Stimulated activated CD4-positive, alpha-beta T cell treated with anti-CD3 and anti-CD28 coated beads, Interleukin-1b, Interleukin-23, amount 100 ng/mL, for 24 hours (primary cell): ENCODE data around the gene CAPG.
"Not testable (repeated sequence)": the region's sequence is repeated elsewhere in the genome, so short reads cannot be mapped to it uniquely, and the experiment has no call there.

Source experiments
- DNase-seq, 4 experiments: peaks; one replicate each; pipeline ENCODE4 v3.0.0-alpha.2; 2020; ENCODE audit warnings: low read depth in 4 of 4, low spot score in 1 of 4

Gene CAPG

DNA sequence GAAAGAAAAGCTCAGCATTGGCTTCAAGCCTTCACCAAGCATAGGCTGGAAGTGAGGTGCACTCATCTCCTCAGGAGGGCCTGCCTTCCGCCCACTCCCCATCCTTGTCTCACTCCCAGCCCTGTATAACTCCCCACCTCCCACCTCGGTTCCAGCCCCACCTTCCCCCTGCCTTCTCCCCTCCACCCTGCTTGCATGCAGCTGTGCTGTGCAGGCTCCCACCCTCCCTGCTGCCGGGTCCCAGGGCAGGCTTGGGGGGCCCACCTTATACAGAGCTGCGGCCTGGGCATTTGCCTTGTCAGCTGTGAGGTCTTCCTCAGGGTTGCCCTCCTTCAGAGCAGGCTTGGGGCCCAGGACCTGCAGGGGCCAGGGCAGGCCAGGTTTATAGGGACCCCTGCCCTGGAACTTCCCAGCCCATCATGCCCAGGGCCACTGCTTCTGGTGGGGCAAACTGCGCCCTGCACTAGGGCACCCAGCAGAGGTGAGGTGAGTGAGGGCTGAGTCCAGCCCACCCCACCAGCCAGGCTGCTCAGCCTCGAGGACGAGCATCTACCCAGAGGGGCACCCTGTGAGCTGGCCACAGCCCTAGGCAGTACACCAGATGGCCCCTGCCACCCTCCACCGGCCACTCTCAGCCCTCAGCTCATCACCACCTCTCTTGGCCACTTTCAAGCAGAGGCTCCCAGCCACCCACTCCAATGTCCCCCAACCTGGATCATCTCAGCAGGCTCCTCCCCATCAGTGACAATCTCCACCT, 11.6 kb downstream of the CAPG start:
- no peak for DNase-seq

DNA sequence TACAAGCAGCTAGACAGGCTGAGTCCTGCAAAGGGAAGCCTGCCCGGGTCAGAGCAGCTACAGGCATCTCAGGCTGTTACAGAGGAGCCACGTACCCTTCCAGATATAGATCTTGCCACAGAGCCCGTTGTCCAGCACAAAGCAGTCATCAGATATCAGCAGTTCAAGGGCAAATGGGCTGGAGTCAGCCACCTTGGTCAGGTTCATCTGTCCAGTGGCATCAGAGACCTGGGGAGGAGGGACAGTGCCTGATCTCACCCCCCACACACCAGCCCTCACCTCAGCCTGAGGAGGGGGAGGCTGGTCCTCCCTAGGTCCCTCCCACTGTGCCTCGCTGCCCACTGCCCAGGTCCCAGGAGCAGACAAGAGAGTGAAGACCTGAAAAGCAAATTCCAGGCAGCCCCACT, 12.2 kb downstream of the CAPG start:
- no peak for DNase-seq

DNA sequence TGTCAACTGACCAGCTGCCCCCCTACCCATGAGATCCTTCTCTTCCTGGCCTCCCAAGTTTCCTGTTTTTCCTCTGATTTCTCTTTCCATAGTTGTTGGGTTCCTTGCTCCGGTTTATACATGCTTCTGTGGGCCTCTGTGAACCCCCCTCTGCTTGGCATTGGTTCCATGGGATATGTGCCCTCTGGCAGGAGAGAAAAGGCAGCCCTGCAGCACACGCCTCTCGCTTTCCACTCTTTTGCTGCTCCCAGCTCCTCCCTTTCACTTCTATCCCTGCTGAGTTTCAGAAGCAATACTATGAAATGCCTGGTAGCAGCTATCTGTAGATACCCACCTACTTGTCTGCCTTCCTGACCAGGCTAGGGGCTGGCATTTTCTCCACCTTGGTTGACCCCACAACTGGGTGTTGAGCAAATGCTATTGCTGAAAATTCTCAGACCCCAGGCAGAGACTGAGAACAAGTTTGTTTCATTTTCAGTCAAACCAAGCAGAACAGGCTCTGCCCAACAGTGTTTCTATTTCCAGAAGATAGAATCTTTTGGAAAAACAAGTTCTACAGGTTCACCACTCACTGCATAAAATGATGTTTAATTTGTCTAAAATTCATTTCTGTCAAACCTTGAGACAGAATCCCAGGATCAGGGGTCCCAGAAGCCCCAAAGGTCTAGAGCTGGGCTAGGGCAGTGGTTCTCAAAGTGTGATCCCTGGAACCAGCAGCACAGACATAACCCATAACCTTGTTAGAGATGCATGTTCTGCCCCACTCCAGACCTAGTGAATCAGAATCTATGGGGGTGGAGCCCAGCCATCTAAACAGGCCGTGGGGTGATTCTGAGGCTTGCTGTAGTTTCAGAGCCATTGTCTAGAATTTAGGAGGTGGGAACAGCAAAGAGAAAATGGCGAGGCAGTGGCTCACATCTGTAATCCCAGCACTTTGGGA, 13.4 kb downstream of the CAPG start:
- DNase-seq, result no peak

DNA sequence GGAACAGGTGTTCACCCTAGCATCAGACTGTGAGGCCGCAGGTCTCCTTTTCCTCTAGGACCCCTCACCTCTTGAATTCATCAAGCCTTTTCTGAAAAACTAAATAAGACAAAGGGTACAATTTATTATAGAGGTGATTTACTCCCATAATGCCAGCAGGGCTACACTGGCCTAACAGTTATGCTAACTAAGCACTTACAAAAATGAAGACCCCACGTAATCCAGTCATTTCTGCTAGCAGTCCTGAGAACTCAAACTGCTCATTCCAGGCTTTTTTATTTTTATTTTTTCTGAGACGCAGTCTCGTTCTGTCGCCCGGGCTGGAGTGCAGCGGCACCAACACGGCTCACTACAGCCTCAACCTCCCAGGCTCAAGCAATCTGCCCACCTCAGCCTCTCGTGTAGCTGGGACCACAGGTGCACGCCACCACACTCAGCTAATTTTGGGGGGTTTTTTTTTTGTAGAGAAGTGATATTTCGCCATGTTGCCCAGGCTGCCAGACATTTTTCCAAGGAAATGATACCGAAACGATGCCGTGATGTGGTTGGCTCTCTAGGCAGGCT, 14.2 kb downstream of the CAPG start:
- no peak for DNase-seq

DNA sequence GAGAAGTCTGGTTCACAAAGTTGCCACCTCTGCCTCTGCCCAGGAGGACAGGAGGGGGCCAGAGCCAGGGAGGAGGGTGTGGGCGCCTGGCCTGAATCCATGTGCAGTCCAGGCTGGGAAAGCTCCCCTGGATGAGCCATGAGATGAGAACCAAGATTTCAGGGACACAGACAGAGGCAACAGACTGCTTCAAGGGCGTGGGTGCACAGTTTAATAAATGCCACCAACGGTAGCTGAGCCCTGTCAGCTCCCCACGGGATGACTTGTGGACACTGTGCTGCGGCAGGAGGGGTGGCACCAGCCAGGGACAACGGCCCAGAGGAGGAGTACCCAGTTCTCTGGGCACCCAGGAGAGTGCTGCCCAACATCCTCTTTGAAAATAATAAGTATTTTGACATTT, 15.2 kb downstream of the CAPG start:
- no peak for DNase-seq

DNA sequence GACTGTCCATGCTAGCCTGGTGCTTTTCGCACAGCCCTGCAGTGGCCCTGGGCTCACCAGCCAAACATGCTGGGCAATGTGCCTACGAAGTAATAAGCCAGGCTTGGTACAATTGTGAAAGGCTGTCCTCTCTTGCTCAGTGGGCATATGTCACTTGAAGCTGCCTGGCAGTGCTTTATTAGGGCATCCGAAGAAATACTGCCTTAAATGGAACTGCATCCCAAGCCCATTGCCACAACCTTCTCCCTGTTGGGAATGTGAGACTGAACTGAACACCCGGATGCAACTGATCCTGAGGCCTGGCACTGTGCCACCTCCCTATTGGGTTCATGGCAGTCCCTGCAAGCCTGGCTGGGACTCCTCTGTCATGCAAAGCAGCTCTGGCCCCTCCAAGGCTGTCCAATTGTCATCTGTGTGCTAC, 15.9 kb downstream of the CAPG start:
- no peak for DNase-seq

DNA sequence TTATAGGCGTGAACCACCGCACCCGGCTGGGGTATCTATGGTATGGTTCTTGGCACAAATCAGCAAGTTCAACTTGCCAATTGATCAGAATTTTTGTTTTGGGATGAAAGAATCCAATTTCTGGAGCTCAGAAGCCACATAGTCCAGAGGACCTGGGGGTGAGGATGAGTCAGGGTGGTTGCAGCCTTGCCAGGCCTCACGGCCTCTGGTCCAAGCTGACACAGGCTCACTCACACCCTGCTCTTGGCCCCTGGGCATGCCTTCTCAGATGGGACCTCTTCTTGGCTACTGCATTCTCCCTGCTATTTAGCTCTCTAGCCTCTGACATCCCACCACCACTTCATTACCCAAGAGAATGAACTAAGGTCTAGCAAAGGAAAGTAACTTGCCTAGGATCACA, 16.3 kb downstream of the CAPG start:
- no peak for DNase-seq

DNA sequence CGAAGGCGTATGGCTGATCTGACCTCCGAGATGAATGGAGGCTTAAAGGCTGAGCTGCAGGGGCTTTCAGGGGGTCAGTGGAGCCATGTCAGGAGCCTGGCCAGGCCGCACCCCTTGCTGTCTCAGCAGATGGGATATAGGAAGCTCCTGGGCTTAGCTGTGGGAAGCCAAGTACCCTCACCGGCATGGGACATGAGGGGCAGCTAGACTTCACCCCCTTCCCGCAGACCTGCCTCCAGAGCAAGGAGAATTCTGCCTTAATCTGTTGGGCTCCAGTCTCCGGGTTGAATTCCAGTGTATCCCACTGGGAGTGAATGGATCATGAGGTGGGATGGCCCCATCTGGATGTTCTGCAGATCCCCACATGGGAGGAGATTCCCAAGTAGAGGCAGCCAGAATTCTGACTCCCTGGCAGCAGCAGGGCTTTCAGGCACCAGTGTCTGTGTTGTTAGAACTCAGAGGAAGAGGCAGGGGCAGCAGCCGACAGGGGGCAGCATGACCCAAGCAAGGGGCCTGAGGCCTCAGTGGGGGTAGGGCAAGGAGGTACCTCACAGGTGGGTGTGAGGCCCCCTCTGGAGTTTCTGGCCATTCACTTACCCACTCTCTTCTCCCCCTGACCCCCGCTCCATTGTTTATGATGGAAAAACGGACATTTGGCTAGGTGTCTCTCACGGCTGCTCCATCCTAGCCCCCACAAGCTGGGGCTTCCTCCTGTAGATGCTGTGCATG, 19.1 kb downstream of the CAPG start:
- peak; percentile 35 to 59 (median 54) for DNase-seq

DNA sequence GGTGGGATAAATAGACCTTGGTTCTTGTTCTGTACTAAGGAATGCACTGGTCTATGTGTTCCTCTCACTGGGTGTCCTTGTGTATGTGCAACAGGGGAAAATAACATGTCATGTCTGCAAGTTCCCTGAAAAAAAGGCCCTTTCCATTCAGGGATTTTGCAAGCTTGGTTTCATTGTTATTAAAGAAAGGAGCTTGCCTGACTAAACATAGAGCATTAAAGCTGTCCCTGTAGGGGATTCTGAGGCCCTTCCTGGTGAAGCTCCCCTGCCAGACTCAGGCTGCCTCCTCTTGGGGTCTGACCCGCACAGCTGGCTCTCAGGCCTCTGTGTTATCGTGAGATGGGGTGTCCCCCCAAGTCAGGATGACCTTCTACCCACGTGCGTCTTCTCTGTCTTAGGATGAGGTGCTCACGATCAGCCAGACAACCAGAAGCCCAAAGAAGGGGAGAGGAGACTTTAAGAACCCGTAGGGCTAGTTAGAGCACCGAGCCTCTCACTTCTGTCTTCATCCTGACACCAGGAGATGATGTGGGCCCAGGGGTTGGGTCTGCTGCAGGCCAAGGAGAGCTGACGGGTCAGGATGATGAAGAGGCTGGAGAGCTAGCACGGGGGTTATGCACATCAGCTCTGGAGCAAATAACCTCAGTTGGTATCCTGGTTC, 21.2 kb downstream of the CAPG start:
- DNase-seq, result no peak

DNA sequence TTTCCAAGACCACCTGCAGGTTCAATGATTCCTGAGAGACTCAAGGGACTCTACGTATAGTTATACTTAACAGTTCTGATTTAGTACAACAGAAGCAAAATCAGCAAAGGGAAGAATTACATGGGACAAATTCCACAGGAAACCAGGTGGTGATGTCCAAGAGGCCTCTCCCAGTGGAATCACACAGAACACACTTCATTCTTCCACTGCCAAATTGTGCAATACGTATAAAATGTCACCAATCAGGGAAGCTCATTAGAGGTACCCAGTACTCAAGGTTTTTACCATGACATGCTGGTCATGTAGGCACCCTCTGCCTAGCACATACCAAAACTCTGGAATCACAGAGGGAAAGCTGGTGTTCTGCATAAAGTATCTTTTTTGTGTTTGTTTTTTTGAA, 22.4 kb downstream of the CAPG start:
- no peak for DNase-seq

DNA sequence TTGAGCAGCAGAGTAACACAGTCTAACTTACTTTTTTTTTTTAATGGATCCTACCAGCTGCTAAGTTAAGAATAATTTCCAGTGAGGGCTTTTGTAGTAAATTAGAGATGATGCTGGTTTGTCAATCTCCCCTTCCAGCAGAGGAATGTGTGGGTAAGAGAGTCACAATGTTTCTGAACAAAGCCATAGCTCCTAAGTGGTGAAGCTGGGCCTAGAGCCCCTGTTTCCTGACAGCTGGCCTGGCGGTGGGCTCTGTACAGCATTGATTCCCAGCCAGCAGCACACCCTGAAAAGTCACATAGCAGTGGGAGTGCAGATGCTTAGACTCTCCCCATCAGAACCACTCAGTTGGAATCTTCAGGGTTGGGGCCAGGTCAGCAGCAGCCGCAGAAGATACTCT, 24.4 kb downstream of the CAPG start:
- DNase-seq, result no peak

DNA sequence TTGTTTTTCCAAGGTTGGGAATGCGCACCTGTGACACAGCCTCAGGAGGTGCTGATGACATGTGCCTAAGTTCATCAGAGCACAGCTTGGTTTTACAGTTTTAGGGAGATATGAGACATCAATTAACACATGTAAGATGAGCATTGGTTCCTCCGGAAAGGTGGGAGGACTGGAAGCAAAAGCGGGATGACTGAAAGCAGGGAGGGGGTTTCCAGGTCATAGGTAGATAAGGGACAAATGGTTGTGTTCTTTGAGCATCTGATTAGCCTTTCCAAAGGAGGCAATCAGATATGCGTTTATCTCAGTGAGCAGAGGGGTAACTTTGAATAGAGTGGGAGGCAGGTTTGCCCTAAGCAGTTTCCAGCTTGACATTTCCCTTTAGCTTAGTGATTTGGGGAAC, 26.3 kb downstream of the CAPG start:
- DNase-seq, result no peak

DNA sequence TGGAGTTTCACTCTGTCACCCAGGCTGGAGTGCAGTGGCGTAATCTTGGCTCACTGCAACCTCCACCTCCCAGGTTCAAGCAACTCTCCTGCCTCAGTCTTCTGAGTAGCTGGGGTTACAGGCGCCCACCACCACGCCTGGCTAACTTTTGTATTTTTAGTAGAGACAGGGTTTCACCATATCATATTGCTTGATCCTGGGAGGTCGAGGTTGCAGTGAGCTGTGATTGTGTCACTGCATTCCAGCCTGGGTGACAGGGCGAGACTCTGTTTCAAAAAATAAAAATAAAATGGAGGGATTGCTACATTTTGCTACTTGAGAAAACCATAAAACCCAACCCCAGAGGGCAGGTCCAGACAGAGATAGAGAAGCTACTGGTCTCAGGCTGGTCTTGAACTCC, 27.0 kb downstream of the CAPG start:
- DNase-seq, result not testable (repeated sequence)

DNA sequence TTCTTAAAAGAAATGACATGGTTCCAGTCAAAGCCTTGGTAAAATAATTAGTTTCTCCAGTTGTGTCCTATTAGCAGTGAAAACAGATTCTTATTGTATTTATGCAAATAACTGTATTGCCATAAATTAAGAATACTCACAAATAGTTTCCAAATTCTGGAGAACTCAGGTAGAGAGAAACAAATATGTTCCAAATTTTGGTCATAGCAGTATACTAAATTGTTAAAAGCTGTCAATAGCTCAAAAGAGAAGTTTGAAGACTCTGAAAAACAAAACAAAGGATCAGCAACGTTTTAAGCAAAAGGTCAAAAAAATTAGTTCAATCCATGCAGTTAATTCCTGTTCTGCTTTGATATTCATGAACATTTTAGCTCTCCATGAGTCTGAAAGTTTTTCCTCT, 30.1 kb downstream of the CAPG start:
- DNase-seq, result no peak

DNA sequence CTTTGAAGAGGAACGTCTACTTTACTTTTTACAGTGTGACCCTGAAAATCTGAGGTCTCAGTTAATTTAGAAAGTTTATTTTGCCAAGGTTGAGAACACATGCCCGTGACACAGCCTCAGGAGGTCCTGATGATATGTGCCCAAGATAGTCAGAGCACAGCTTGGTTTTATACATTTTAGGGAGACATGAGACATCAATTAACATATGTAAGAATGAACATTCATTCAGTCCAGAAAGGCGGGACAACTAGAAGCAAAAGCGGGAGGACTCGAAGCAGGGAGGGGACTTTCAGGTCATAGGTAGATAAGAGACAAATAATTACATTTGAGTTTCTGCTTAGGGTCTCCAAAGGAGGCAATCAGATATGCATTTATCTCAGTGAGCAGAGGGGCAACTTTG, 31.9 kb downstream of the CAPG start:
- DNase-seq, result no peak

DNA sequence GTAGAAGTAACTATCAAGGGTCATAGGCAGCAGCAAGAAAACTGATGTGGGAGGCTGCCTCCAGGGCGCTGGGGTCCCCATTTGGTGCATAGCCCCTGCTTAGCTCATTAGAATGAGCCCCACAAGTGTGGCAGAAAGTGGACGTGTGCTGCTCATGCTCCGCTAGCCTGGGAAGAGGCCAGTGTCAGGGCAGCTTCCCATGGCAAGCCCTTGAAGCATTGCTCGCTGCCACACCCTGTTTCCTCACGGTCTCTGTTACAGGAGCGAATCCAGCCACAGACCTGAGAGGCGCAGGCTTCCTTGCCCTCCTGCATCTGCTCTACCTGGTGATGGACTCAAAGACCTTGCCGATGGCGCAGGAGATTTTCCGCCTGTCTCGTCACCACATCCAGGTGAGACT, 33.1 kb downstream of the CAPG start:
- no peak for DNase-seq

DNA sequence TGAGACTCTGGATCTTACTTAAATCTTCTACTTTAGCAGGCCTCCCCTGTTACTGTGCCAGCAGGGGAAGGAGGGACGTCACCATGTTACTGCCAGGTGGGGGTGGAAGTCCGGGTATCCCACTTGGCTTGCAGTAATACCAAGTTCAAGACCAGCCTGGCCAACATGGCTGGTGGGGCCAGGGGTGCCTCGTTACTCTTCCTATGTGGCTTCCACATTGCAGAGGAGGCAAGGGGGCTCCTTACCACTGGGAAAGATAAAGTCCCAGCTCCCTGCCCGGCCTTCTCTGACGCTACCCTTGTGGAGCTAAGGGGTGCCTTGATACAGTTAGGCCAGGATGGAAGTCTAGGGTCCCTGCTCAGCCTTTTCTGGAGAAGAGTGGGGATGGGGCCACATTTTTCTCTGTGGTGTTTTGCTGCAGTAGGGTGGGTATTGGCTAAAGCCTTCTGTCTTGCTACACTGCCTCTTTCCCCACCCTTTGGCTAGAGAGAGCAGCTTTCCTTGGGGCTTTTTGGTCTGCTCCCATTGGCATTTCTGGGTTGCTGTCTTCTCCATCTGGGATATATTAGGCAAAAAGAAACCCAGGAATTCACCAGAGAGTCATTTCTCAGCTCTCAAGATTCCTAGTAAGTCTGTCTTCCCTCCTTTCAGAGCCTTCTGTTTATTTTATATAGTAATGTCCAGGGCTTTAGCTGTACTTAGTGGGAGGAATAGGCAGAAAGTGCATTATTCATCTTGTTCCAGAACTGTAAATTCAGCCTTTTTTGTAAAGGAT, 33.7 kb downstream of the CAPG start:
- DNase-seq, result no peak

DNA sequence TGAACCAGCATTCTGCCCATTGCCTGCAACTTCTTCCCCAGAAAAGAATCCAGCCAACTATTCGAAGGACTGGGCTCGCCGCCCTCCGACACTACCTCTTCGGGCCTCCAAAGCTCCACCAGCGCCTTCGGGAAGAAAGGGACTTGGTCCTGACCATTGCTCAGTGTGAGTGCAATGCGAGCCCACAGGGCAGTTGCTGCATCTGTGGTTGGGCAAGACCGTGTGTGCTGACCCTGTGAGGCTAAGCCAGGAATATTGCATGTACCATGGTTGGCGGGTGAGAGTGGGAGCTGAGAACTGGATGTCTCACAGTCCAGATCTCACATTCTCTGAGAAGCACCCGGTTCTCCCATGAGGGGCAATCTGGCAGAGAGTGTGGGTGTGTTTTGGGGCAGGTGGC, 39.1 kb downstream of the CAPG start:
- no peak for DNase-seq

DNA sequence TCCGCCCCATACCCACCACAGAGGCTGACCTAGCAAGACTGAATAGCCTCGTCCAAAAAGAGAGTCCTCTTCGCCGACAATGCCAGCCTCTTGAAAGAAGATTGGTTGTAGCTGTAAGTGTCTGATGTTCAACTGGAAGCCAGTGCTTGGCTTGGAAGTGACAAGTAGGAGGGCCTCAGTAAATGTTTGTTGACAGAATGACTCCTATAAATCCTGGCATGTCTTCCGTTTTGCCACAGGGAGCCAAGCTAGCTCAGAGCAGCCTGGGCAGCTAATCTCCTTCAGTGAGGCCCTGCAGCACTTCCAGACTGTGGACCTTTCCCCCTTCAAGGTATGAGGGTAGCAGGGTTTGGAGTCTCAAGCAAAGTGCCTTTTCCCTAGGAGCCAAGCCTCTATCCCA, 40.7 kb downstream of the CAPG start:
- DNase-seq, result no peak

DNA sequence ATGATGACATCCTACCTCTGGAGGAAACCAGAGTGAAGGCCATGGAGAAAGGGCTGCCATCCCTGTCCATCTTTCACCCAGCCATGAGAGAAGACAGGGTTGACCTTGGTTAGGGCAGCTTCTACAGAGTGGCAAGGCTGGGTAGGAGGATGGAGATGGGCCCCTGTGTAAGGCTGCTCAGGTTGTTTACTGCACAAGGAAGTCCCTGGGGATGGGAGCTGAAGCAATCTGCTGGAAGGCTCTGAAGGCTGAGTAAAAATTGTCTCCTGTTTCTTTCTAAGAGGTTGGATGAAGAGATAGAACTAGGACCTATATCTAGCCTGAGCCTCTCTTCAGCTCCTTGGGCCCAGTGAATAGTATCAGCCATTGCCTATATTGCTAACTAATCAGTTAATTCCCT, 41.2 kb downstream of the CAPG start:
- no peak for DNase-seq
